NCI-H2196 treated with DMSO at 0.1 percent for 48 hours (cell line): ENCODE measurements around the gene ZBTB17.
A peak's percentile ranks its signal among the peaks of the same experiment; 100 is the strongest.
"Not testable (repeated sequence)": the region's sequence is repeated elsewhere in the genome, so short reads cannot be mapped to it uniquely, and the experiment has no call there.

Experiments used
- DNase-seq: peaks from one replicate; lab custom pipeline; 2025; ENCODE audit not compliant: unreplicated experiment; lab: John Stamatoyannopoulos, UW

ZBTB17 gene

GRCh38 chr1:16011936-16012589, 36.2 kb upstream of the ZBTB17 start:
- DNase-seq, result no peak

- no peak for DNase-seq
Measured at GRCh38 chr1:16010837-16011236, 34.9 kb upstream of the ZBTB17 start.

- no peak for DNase-seq
Measured at GRCh38 chr1:16009678-16010077, 33.8 kb upstream of the ZBTB17 start.

GRCh38 chr1:16009030-16009460, 33.1 kb upstream of the ZBTB17 start:
- peak; percentile 57 for DNase-seq

- no peak for DNase-seq
Measured at GRCh38 chr1:16007671-16008341, 31.9 kb upstream of the ZBTB17 start.

GRCh38 chr1:16006552-16007485, 30.9 kb upstream of the ZBTB17 start:
- DNase-seq, result no peak

GRCh38 chr1:16006010-16006409, 30.1 kb upstream of the ZBTB17 start:
- DNase-seq, result no peak

GRCh38 chr1:16005597-16005996, 29.7 kb upstream of the ZBTB17 start:
- DNase-seq, result no peak

GRCh38 chr1:16001274-16001673, 25.4 kb upstream of the ZBTB17 start:
- DNase-seq, result not testable (repeated sequence)

- DNase-seq, result no peak
Measured at GRCh38 chr1:15998929-15999328, 23.0 kb upstream of the ZBTB17 start.

- no peak for DNase-seq
Measured at GRCh38 chr1:15997637-15998280, 21.9 kb upstream of the ZBTB17 start.

- DNase-seq, result no peak
Measured at GRCh38 chr1:15997076-15997585, 21.2 kb upstream of the ZBTB17 start.

- DNase-seq, result peak; percentile 45
Measured at GRCh38 chr1:15994590-15995351, 18.9 kb upstream of the ZBTB17 start.

- no peak for DNase-seq
Measured at GRCh38 chr1:15994081-15994480, 18.2 kb upstream of the ZBTB17 start.

GRCh38 chr1:15993666-15994065, 17.8 kb upstream of the ZBTB17 start:
- no peak for DNase-seq

GRCh38 chr1:15992582-15993500, 16.9 kb upstream of the ZBTB17 start:
- DNase-seq, result no peak

GRCh38 chr1:15992187-15992553, 16.3 kb upstream of the ZBTB17 start:
- DNase-seq, result no peak

GRCh38 chr1:15991427-15992186, 15.7 kb upstream of the ZBTB17 start:
- no peak for DNase-seq

GRCh38 chr1:15989776-15990175, 13.9 kb upstream of the ZBTB17 start:
- no peak for DNase-seq
